ENCODE measurements around the gene SRGN.

DNA sequence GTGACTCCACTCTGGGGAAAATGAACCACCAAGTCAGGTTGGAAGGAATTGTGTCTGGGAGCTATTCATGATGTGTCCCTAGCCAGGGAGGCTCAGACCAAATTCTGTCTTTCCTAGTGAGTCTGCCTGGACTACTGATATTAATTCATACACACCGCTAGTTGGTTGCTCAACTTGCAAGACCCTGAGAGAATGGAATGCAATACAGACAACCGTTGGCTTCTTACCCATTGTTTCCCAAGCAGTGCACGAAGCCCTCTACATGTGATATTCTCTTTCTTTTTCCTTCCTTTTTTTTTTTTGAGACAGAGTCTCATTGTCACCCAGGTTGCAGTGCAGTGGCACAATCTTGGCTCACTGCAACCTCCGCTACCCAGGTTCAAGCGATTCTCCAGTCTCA is 19.4 kb upstream of the SRGN start:
- TF ChIP-seq, protein P1, sequence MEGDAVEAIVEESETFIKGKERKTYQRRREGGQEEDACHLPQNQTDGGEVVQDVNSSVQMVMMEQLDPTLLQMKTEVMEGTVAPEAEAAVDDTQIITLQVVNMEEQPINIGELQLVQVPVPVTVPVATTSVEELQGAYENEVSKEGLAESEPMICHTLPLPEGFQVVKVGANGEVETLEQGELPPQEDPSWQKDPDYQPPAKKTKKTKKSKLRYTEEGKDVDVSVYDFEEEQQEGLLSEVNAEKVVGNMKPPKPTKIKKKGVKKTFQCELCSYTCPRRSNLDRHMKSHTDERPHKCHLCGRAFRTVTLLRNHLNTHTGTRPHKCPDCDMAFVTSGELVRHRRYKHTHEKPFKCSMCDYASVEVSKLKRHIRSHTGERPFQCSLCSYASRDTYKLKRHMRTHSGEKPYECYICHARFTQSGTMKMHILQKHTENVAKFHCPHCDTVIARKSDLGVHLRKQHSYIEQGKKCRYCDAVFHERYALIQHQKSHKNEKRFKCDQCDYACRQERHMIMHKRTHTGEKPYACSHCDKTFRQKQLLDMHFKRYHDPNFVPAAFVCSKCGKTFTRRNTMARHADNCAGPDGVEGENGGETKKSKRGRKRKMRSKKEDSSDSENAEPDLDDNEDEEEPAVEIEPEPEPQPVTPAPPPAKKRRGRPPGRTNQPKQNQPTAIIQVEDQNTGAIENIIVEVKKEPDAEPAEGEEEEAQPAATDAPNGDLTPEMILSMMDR (IDR thresholded peaks at IDR 0.05): no peak
- TF ChIP-seq SIN3A (IDR thresholded peaks at IDR 0.05; ENCODE audit: borderline replicate concordance, insufficient read depth, low read depth, low read length): no peak
- TF ChIP-seq, protein P2, sequence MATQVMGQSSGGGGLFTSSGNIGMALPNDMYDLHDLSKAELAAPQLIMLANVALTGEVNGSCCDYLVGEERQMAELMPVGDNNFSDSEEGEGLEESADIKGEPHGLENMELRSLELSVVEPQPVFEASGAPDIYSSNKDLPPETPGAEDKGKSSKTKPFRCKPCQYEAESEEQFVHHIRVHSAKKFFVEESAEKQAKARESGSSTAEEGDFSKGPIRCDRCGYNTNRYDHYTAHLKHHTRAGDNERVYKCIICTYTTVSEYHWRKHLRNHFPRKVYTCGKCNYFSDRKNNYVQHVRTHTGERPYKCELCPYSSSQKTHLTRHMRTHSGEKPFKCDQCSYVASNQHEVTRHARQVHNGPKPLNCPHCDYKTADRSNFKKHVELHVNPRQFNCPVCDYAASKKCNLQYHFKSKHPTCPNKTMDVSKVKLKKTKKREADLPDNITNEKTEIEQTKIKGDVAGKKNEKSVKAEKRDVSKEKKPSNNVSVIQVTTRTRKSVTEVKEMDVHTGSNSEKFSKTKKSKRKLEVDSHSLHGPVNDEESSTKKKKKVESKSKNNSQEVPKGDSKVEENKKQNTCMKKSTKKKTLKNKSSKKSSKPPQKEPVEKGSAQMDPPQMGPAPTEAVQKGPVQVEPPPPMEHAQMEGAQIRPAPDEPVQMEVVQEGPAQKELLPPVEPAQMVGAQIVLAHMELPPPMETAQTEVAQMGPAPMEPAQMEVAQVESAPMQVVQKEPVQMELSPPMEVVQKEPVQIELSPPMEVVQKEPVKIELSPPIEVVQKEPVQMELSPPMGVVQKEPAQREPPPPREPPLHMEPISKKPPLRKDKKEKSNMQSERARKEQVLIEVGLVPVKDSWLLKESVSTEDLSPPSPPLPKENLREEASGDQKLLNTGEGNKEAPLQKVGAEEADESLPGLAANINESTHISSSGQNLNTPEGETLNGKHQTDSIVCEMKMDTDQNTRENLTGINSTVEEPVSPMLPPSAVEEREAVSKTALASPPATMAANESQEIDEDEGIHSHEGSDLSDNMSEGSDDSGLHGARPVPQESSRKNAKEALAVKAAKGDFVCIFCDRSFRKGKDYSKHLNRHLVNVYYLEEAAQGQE (IDR thresholded peaks at IDR 0.05; ENCODE audit: insufficient read depth in 1 of 2, low read depth in 2 of 2, low read length in 1 of 2): no peak
- no peak for TF ChIP-seq POLR2AphosphoS5 (IDR thresholded peaks at IDR 0.05; ENCODE audit: low read depth, low read length)
